Mesothelial cell of epicardium (in vitro differentiated cells): ENCODE results near the gene SPAG7. TPM values are rescaled to one million over a fixed set of nuclear protein-coding genes. Genes with fewer than 3 reads are reported as not detected.
A peak's percentile ranks its signal among the peaks of the same experiment; 100 is the strongest.

Experiments
- DNase-seq, 2 experiments: peaks; one replicate each; pipeline ENCODE4 v3.0.0; 2021; ENCODE audit warnings: low spot score in 2 of 2; ENCODE audit not compliant: unreplicated experiment in 2 of 2
- H3K27ac Mint-ChIP-seq: 2 replicates; pipeline ENCODE4 v1.8.0; 2021; ENCODE audit warnings: mixed read lengths
- H3K27me3 Mint-ChIP-seq: 2 replicates; pipeline ENCODE4 v1.8.0; 2021; ENCODE audit warnings: low read depth, mixed read lengths
- H3K36me3 Mint-ChIP-seq: 2 replicates; pipeline ENCODE4 v1.8.0; 2021; ENCODE audit warnings: mixed read lengths
- H3K4me1 Mint-ChIP-seq: 2 replicates; pipeline ENCODE4 v1.8.0; 2021; ENCODE audit warnings: mixed read lengths
- H3K4me3 Mint-ChIP-seq: 2 replicates; pipeline ENCODE4 v1.8.0; 2021; ENCODE audit warnings: mild to moderate bottlenecking, moderate library complexity, mixed read lengths
- H3K9me3 Mint-ChIP-seq: 2 replicates; pipeline ENCODE4 v1.8.0; 2021; ENCODE audit warnings: mixed read lengths
- total RNA-seq: library from RNA; stranded (reverse); gene quantifications from 3 replicates; pipeline ENCODE4 v1.2.1, GENCODE V29; 2021
- TF ChIP-seq, protein P1 (sequence below): fragments of 200-600 bp; sonication (generic); IDR thresholded peaks from one replicate; pipeline ENCODE4 v1.5.0; 2021; ENCODE audit warnings: antibody characterized with exemption; ENCODE audit not compliant: unreplicated experiment

SPAG7 gene, protein sequence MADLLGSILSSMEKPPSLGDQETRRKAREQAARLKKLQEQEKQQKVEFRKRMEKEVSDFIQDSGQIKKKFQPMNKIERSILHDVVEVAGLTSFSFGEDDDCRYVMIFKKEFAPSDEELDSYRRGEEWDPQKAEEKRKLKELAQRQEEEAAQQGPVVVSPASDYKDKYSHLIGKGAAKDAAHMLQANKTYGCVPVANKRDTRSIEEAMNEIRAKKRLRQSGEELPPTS
- total RNA-seq = 72.8 to 86.9 TPM (median 72.9 TPM) in 3 replicates

DNA sequence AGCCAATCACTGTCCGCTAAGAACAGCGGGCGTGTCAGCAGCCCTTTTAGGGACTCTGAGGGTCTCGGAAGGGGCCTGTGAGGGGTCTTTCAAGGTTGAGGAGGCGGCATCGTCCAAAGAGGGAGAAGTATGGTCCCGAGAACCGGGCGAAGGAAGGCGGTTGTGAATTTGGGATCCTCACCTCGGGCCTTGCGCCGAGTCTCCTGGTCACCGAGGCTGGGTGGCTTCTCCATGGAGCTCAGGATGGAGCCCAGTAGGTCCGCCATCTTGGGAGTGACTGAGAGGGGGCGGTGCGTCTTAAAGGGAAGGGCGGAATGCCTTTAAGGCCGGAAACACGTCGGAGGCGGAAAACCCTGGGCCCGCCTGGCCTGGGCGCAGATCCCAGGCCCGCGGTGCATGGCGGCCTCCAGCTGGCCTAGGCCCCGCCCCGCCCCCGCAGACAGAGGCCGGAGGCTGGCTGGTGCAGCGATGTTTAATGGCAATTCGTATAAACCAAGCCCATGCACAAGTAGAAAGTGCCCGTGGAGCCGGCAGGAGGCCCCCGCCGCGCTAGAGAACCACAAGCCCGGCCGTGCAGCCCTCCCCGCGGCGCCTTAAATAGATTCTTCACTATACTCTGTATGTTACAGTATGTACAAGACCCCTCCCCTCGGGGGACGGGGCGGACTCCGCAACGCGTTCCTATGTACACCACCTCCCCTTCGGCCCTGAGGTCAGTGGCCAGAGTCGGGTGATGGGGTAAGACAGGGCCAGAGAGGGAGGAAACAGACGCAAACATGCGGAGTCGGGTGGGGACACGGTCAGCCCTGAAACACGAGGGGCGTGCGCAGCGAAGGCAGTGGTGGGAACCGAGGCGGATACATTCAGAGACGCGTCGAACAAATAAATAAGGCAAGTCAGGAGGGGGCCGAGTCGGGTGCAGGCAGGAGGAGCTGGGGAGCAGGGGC, at the start of gene SPAG7:
SPAG7 (minus strand) TSS at position 279 of the 947 bp plus-strand sequence; CDS start at position 266, 13 bp downstream.
- Mint-ChIP-seq H3K27ac (no peak within 1 kb of the TSS), H3K27me3 (no peaks in the 10 kb centered on the region), H3K4me3 (no peak within 1 kb of the TSS), H3K9me3 (no peaks in the 10 kb centered on the region), H3K36me3 (peaks cover 17% of the 10 kb centered on the region), H3K4me1 (peaks cover 43% of the 10 kb centered on the region)
- TF ChIP-seq, protein P1, sequence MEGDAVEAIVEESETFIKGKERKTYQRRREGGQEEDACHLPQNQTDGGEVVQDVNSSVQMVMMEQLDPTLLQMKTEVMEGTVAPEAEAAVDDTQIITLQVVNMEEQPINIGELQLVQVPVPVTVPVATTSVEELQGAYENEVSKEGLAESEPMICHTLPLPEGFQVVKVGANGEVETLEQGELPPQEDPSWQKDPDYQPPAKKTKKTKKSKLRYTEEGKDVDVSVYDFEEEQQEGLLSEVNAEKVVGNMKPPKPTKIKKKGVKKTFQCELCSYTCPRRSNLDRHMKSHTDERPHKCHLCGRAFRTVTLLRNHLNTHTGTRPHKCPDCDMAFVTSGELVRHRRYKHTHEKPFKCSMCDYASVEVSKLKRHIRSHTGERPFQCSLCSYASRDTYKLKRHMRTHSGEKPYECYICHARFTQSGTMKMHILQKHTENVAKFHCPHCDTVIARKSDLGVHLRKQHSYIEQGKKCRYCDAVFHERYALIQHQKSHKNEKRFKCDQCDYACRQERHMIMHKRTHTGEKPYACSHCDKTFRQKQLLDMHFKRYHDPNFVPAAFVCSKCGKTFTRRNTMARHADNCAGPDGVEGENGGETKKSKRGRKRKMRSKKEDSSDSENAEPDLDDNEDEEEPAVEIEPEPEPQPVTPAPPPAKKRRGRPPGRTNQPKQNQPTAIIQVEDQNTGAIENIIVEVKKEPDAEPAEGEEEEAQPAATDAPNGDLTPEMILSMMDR = no peak
- peak; percentile 90 to 98 for DNase-seq

DNA sequence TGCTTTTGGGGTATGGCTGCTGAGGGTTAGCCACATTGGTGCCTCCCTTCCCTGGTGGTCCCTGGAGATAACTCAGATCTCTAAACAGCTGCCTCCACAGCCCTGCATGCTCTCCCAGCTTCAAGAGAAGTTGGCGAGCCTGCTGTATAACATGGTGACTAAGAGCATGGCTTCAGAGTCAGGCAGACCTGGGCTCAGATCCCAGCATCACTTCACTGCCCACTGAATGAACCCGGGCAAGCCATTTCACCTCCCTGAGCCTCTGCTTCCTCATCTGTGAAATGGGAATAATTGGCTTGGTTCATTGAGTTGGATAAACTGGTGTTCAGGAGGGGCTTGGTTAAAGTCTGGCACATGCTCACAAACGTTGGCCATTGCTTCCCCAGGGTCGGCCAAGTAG, 46.7 kb upstream of the SPAG7 start:
- peaks cover 30% of the 10 kb centered on the region for H3K36me3 Mint-ChIP-seq
- DNase-seq = no peak
- TF ChIP-seq, protein P1 = no peak
- H3K27me3 Mint-ChIP-seq = no peaks in the 10 kb centered on the region
- H3K4me3 Mint-ChIP-seq = no peak overlapping the region
- no peak overlapping the region for H3K27ac Mint-ChIP-seq
- H3K9me3 Mint-ChIP-seq = no peaks in the 10 kb centered on the region
- no peaks in the 10 kb centered on the region for H3K4me1 Mint-ChIP-seq

DNA sequence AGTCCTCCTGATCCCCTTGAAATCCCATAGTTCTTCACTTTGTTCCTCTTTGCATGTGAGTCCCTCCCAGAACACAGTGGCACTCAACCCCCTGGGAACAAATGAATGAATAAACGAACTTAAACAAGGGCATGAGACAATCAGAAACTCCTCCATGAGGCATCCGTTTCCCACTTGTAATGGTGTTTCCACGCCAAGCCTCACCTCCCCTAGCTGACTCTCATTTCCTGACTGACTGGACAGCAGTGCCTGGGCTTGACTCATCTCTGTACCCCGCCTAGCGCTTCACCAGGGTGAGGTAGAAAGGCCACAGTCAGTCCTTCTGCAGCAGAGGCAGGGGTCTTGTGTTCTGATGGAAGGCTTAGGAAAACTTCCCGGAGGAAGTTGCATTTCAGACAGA, 44.3 kb upstream of the SPAG7 start:
- DNase-seq = no peak
- Mint-ChIP-seq H3K9me3 (no peaks in the 10 kb centered on the region), H3K27me3 (no peaks in the 10 kb centered on the region), H3K4me1 (no peaks in the 10 kb centered on the region), H3K4me3 (no peak overlapping the region), H3K36me3 (peaks cover 44% of the 10 kb centered on the region), H3K27ac (no peak overlapping the region)
- TF ChIP-seq, protein P1 = no peak

DNA sequence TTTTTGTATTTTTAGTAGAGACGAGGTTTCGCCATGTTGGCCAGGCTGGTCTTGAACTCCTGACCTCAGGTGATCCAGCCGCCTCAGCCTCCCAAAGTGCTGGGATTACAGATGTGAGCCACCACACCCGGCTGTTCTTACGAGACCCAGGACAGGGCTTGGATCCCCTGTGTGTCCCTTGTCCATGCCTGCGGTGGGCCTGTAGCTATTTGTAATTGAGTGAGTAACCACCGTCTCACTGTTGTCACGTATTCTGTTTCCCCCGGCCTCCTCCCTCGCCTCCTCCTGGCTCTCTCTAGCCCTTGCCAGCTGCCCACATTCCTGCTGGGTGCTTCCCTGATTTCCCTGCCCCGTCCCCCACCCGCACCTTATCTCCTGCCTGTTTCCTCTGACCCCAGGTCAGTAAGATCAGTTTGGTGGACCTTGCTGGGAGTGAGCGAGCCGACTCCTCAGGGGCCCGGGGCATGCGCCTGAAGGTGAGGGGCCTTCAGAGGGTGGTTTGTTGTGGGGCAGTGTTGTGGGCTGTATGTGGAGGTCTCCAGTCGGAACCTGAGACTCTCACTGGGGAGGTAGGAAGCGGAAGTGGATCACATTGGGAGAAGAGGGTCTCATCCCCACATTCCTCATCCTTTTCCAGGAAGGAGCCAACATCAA, 35.7 kb upstream of the SPAG7 start:
- H3K27me3 Mint-ChIP-seq = no peaks in the 10 kb centered on the region
- DNase-seq = no peak
- no peaks in the 10 kb centered on the region for H3K9me3 Mint-ChIP-seq
- H3K4me1 Mint-ChIP-seq = peaks cover 14% of the 10 kb centered on the region
- no peak overlapping the region for H3K4me3 Mint-ChIP-seq
- H3K27ac Mint-ChIP-seq = no peak overlapping the region
- peaks cover 50% of the 10 kb centered on the region for H3K36me3 Mint-ChIP-seq
- TF ChIP-seq, protein P1 = no peak

DNA sequence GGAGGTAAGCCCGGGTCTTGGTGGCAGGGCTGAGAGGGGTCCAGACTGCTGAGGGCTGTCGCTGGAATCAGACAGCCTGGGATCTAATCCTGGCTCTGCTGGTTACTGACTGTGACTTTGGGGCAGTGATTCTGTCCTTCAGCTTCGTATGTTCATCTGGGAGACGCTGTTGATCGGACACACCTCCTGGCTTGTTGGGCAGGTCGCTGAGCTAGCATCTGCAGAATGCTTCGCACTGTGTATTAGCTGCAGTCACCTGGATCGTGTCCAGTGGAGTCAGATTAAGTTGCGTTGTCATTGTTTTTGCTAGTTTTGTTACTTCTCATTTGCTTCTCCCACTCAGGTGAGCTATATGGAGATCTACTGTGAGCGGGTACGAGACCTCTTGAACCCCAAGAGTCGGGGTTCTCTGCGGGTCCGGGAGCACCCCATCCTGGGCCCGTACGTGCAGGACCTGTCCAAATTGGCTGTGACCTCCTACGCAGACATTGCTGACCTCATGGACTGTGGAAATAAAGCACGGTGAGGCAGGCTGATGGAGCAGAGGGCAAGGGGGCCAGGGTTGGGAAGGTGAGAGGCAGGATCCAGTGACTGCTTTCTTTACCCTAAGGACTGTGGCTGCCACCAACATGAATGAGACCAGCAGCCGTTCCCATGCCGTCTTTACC, 34.6 kb upstream of the SPAG7 start:
- Mint-ChIP-seq H3K36me3 (peaks cover 41% of the 10 kb centered on the region), H3K27ac (no peak overlapping the region), H3K4me1 (peaks cover 14% of the 10 kb centered on the region), H3K9me3 (no peaks in the 10 kb centered on the region), H3K27me3 (no peaks in the 10 kb centered on the region), H3K4me3 (no peak overlapping the region)
- TF ChIP-seq, protein P1 = no peak
- no peak for DNase-seq
